Inflammatory macrophage treated with lipopolysaccharide for 4 hours (primary cell): Measurements from ENCODE around the gene KCNQ2.

Experiments used
- DNase-seq: peaks from one replicate; pipeline ENCODE4 v3.0.0-alpha.2; 2020

The KCNQ2 gene

GRCh38 chr20:63452341-63452740 lies 20.1 kb downstream of the KCNQ2 start:
- DNase-seq = no peak

GRCh38 chr20:63451821-63452220 lies 20.6 kb downstream of the KCNQ2 start:
- no peak for DNase-seq

- no peak for DNase-seq
These were observed 22.4 kb downstream of the KCNQ2 start for GRCh38 chr20:63449796-63450730.

GRCh38 chr20:63449025-63449424 lies 23.4 kb downstream of the KCNQ2 start:
- DNase-seq = no peak

GRCh38 chr20:63448031-63448430 lies 24.4 kb downstream of the KCNQ2 start:
- no peak for DNase-seq

- no peak for DNase-seq
These were observed 25.1 kb downstream of the KCNQ2 start for GRCh38 chr20:63447320-63447719.

- no peak for DNase-seq
These were observed 26.0 kb downstream of the KCNQ2 start for GRCh38 chr20:63446216-63447024.

- DNase-seq = no peak
These were observed 27.2 kb downstream of the KCNQ2 start for GRCh38 chr20:63445075-63445734.

- no peak for DNase-seq
These were observed 27.9 kb downstream of the KCNQ2 start for GRCh38 chr20:63444548-63444947.

GRCh38 chr20:63443606-63444395 lies 28.7 kb downstream of the KCNQ2 start:
- no peak for DNase-seq

GRCh38 chr20:63442100-63442493 lies 30.4 kb downstream of the KCNQ2 start:
- peak; percentile 58 for DNase-seq

GRCh38 chr20:63441136-63442099 lies 31.0 kb downstream of the KCNQ2 start:
- DNase-seq = peak; percentile 33

- no peak for DNase-seq
These were observed 32.0 kb downstream of the KCNQ2 start for GRCh38 chr20:63440366-63440955.

GRCh38 chr20:63439866-63440265 lies 32.6 kb downstream of the KCNQ2 start:
- DNase-seq = no peak

GRCh38 chr20:63438121-63438520 lies 34.3 kb downstream of the KCNQ2 start:
- no peak for DNase-seq

- DNase-seq = no peak
These were observed 36.9 kb downstream of the KCNQ2 start for GRCh38 chr20:63435552-63435951.

- peak; percentile 62 for DNase-seq
These were observed 37.7 kb downstream of the KCNQ2 start for GRCh38 chr20:63434599-63435378.

GRCh38 chr20:63433756-63434531 lies 38.5 kb downstream of the KCNQ2 start:
- DNase-seq = no peak

GRCh38 chr20:63433351-63433750 lies 39.1 kb downstream of the KCNQ2 start:
- no peak for DNase-seq
